ENCODE results near the gene GPR183. TPM values are rescaled to one million over a fixed set of nuclear protein-coding genes. Genes with fewer than 3 reads are reported as not detected.

The GPR183 gene
- 2.4 TPM for polyA plus RNA-seq (ENCODE audit: insufficient read length)

DNA sequence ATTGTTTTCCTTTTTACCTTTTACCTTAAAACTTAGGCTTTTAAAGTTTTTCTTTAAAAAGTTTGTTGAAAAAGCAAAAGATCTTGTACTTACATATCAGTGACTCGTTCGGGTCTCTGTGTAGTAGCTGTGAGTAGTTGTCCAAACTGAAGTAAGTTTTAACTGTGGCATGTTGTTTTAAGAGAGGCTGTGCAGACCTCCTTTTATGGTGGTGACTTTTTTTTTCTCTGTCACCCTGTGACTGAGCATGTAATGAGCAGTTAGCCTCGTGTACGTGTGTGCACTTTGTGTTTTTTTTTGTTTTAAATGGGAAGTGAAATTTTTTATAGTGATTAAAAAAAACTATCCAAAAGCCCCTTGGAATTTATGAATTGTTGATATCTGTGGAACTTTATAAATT is at the start of gene GPR183:
Gene GPR183, minus strand, starts transcription at position 153 of the 400 bp plus-strand sequence. CDS start 11,254 bp downstream, outside the sequence.
- DNase-seq: no peak

- DNase-seq: peak; percentile 46
These were observed 49.3 kb upstream of the GPR183 start for GRCh38 chr13:99356262-99357091.

- DNase-seq: no peak
These were observed 48.7 kb upstream of the GPR183 start for GRCh38 chr13:99356012-99356261.

GRCh38 chr13:99355267-99356011 is 48.2 kb upstream of the GPR183 start:
- no peak for DNase-seq

- no peak for DNase-seq
These were observed 47.3 kb upstream of the GPR183 start for GRCh38 chr13:99354371-99354951.

GRCh38 chr13:99353836-99354235 is 46.6 kb upstream of the GPR183 start:
- no peak for DNase-seq

DNA sequence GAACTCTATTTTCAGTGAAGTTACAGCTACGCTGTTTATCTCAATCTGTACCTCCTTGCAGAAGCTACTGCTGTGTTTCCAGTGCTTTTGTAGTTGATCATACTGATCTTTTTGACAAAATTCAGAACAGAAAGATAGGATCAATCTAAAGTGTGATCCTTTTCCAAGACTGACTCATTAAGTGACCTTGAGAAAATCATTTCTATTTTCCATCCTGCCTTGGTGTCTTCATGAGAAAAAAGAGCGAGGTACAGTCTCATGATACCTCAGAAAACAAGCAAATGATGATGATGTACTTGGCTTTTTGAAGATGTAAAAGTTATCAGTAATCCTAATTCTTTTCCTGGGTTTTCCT is 46.0 kb upstream of the GPR183 start:
- DNase-seq: no peak

DNA sequence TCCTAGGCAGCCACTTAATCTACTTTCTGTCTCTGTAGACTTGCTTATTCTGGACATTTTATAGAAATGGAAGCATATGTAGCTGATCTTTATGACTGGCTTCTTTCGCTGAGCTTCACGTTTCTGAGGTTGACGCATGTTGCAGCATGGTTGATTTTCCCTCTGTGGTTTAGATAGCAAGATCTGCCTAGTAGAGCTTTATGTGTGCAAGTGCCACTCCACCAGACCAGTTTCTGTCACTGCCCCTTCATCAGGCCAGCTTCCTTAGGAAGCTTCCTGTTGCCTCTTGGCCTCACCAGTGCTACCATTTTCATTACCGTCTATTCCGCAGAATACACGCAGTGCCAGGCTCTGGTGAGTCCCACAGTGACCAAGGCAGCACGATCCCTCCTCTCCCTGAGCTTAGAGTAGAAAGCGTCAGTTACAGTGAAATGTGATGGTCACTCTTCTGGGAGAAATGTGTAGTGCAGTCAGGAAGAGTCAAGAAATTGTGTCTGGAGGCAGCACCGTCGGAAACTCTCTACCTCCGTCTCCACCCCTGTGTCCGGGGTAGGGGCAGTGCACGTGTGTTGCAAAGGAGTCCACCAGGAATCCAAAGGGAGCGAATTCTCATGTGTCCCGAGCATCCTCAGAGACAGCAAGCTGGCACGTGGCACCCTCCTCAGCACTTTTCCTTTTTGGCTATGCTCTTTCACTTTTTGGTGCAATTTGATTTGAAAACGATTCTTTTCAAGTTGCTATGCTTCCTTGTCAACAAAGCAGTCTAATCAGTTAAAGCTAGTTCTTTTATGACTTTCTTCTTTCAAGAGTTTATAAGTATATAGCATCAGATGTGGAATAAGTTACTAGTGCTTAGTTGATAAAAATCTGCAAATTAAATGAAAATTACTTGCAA is 45.4 kb upstream of the GPR183 start:
- DNase-seq: no peak

GRCh38 chr13:99351772-99352171 is 44.6 kb upstream of the GPR183 start:
- DNase-seq: no peak

DNA sequence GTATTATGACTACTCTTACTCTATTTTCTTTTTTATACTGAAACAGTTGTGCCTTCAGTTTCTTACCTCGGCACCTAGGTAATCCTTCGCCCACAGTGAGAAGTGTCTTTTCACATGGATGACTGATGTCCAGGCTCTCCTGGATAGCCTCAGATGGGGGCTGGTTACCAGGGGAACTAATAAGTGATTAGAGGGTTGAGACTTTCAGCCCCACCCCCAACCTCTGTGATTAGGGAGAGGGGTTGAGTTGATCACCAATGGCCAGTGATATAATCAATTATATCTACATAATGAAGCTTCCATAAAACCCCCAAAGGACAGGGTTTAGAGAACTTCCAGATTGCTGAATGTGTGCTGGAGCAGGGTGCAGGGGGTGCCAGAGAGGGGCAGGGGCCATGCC is 43.0 kb upstream of the GPR183 start:
- DNase-seq: no peak

- DNase-seq: no peak
These were observed 40.8 kb upstream of the GPR183 start for GRCh38 chr13:99347911-99348451.

GRCh38 chr13:99347335-99347878 is 40.2 kb upstream of the GPR183 start:
- DNase-seq: no peak

- no peak for DNase-seq
These were observed 39.3 kb upstream of the GPR183 start for GRCh38 chr13:99346335-99347042.

- DNase-seq: no peak
These were observed 38.1 kb upstream of the GPR183 start for GRCh38 chr13:99345345-99345744.

DNA sequence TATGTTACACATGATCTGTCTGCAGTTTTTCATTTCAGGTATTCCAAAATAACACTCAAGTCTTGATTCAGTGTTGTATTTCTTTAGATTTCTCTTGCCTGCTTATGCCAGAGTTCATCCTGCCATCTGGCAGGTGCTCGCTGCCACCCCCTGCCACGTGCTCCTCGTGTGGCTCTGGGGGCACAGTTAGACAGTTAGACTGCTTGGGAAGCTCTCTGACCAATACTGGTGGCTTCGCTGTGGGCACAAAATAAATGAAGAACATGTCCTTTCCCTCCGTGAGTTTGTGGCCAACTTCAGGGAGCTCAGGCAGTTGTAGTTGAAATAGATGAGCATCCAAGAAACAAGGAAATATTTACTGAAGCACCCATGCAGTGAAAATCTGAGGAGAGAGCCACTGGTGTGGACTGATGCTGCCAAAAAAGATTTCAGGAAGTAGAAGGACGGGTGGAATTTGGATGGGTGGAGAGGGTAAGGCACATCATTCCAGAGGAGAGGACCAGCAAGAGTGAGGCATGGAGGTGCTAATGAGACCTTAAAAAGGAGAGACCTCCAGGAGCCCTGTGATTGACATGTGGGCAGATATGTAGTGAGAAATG is 37.5 kb upstream of the GPR183 start:
- DNase-seq: no peak

DNA sequence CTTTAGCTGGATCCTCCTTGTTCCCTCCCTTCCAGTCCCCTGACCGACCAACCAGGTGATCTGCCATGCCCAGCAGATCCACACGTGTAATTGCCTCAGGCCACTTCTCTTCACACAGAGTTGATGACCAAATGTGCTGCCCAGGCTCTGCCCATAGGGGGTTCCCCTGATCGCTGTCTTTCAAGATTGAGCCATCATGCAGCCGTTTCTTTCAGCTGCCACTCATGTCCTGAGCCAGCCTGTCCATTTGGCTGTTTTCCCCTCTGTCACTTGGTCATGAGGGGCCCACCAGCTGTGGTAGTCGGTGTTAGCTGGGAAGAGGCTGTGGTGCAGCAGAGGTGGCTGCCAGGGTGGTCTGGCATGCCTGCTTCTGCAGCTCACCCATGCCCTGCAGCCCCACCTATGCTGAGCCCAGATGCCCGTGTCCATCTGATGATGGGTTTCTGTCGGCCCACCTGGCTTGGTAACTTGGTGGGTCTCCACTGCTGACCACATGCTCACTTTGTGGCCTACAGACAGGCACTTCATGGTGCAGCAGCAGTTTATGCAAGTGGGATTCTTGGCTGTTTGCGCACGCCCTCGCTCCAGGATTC is 35.6 kb upstream of the GPR183 start:
- DNase-seq: no peak

GRCh38 chr13:99341969-99342722 is 34.9 kb upstream of the GPR183 start:
- DNase-seq: no peak

DNA sequence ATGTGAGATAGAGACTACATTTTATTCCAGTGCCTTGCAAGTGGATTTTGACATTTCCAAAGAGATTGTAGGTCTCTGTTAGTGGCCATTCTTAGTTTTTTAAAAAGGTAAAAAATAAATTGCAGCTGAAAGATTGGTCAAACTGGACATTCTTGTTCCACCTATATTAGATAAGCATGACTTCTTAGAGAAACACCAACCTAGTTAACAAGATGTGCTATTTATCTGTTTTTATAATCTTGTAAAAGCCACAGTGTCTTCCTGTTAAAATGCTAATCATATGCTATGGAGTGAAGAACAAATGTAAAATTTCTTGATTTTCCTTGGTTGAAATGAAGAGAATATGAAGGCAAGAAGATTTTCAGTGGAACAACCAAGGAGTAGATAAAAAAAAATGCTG is 33.4 kb upstream of the GPR183 start:
- no peak for DNase-seq

- DNase-seq: no peak
These were observed 32.7 kb upstream of the GPR183 start for GRCh38 chr13:99339736-99340397.

Measured in hindlimb muscle (tissue), 1 donor.